MM.1S (cell line): Measurements from ENCODE around the gene ELMO1.

Experiments used
- CTCF ChIP-seq: fragments of 300-600 bp; sonication (generic); IDR thresholded peaks from 2 replicates; pipeline ENCODE4 v1.5.1; 2016; ENCODE audit warnings: antibody characterized with exemption, low read length, mixed read lengths
- EZH2 ChIP-seq: fragments of 300-600 bp; sonication (generic); optimal IDR thresholded peaks from 2 replicates; pipeline ENCODE3; 2017; ENCODE audit warnings: low read depth, mild to moderate bottlenecking, antibody characterized with exemption, low read length, mixed read lengths
- EZH2phosphoT487 ChIP-seq: fragments of 300-600 bp; sonication (generic); IDR thresholded peaks from 2 replicates; pipeline ENCODE4 v1.6.1; 2018; ENCODE audit warnings: antibody characterized with exemption, low read length

GRCh38 chr7:37440738-37441385, 7.8 kb downstream of the ELMO1 start:
- TF ChIP-seq CTCF (no peak), EZH2phosphoT487 (no peak), EZH2 (no peak)
